Measurements from ENCODE around the gene CCDC124.
"Not testable (repeated sequence)": the region's sequence is repeated elsewhere in the genome, so short reads cannot be mapped to it uniquely, and the experiment has no call there.

The CCDC124 gene

DNA sequence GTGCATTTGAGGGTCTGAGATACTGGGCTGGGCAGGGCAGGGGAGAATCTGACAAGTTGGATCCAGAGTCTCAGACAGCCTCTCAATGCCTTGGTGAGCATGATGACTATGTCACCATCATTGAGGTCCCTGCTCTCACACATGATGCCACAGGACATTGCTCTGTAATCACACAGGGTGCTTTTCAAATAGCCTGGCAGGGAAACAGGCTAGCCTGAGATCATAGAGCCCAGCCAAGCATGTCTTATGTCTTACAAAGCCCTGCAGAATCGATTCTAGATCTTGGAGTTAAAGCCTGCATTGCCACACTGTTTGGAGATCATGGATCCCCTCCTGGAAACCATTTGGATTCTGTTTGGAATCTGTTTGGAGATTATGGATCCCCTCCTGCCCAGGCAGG, 39.4 kb downstream of the CCDC124 start:
- Mint-ChIP-seq H3K27me3 (peaks cover 22% of the 10 kb centered on the region), H3K4me3 (no peak overlapping the region), H3K4me1 (ENCODE audit: low read depth) (peaks cover 8% of the 10 kb centered on the region), H3K36me3 (ENCODE audit: low read depth) (no peaks in the 10 kb centered on the region), H3K9me3 (no peaks in the 10 kb centered on the region), H3K27ac (no peak overlapping the region)
- intact Hi-C loops (cut with micrococcal nuclease): loop anchor here (10.0 kb wide), 1 partner anchor 97 kb away; the partner anchor contains the start of gene SLC5A5

DNA sequence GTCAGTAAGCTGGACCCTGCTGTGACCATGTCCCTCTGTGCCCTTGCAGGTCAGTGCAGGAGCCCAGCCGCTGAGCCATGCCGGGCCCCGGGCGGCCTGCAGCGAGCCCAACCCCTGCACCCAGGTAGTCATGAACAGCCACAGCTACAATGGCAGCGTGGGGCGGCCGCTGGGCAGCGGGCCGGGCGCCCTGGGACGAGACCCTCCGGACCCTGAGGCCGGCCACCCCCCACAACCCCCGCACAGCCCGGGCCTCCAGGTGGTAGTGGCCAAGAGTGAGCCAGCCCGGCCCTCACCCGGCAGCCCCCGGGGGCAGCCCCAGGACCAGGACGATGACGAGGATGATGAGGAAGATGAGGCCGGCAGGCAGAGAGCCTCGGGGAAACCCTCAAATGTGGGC, 40.9 kb downstream of the CCDC124 start:
- intact Hi-C loops (cut with micrococcal nuclease): loop anchor here (10.0 kb wide), 1 partner anchor 99 kb away; the partner anchor contains the start of gene SLC5A5
- Mint-ChIP-seq H3K36me3 (ENCODE audit: low read depth) (no peaks in the 10 kb centered on the region), H3K4me3 (no peak overlapping the region), H3K4me1 (ENCODE audit: low read depth) (peaks cover 13% of the 10 kb centered on the region), H3K9me3 (no peaks in the 10 kb centered on the region), H3K27me3 (peaks cover 16% of the 10 kb centered on the region), H3K27ac (no peak overlapping the region)

DNA sequence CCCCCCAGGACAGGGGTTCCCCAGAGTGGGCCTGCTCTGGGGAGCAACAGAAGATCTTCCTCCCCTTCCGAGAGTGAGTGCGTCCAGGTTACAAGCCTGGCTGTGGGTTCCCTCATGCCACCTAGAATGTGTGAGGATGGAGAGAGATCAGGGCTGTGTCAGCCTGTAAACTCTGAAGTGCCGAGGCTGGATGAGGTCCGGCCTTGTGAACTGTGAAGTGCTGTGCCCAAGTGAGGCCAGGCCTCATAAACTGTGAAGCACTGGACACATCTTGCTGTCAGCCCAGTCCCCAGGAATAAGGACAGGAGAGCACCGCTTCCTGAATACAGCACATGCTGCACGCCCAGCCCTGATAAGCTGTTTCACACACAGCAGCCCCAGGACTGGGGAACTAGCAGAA, 41.7 kb downstream of the CCDC124 start:
- peaks cover 16% of the 10 kb centered on the region for H3K4me1 Mint-ChIP-seq (ENCODE audit: low read depth)
- intact Hi-C loops (cut with micrococcal nuclease): loop anchor here (10.0 kb wide), 1 partner anchor 100 kb away; the partner anchor contains the start of gene SLC5A5
- no peak overlapping the region for H3K4me3 Mint-ChIP-seq
- H3K27me3 Mint-ChIP-seq: peaks cover 16% of the 10 kb centered on the region
- no peaks in the 10 kb centered on the region for H3K36me3 Mint-ChIP-seq (ENCODE audit: low read depth)
- H3K9me3 Mint-ChIP-seq: no peaks in the 10 kb centered on the region
- no peak overlapping the region for H3K27ac Mint-ChIP-seq

DNA sequence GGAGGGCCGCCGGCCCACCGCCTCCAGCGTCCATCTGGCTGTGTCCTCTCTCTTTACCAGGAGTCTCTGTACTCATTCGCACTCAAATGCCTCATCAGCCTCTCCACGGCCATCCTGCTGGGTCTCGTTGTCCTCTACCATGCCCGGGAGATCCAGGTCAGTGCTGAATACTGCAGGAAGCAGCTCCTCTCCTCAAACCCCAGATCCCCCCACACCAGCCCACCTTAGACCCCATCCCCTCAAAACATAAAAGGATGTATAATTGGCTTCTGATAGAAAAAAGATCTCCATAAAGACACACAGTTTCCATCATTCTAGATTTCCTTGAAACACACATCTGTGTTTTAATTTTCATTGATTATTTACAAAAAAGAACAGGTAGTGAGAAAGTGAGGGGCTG, 42.2 kb downstream of the CCDC124 start:
- no peaks in the 10 kb centered on the region for H3K36me3 Mint-ChIP-seq (ENCODE audit: low read depth)
- H3K27me3 Mint-ChIP-seq: peaks cover 18% of the 10 kb centered on the region
- H3K4me1 Mint-ChIP-seq (ENCODE audit: low read depth): peaks cover 15% of the 10 kb centered on the region
- no peak overlapping the region for H3K27ac Mint-ChIP-seq
- H3K9me3 Mint-ChIP-seq: no peaks in the 10 kb centered on the region
- no peak overlapping the region for H3K4me3 Mint-ChIP-seq
- intact Hi-C loops (cut with micrococcal nuclease): loop anchor here (10.0 kb wide), 1 partner anchor 100 kb away; the partner anchor contains the start of gene SLC5A5

DNA sequence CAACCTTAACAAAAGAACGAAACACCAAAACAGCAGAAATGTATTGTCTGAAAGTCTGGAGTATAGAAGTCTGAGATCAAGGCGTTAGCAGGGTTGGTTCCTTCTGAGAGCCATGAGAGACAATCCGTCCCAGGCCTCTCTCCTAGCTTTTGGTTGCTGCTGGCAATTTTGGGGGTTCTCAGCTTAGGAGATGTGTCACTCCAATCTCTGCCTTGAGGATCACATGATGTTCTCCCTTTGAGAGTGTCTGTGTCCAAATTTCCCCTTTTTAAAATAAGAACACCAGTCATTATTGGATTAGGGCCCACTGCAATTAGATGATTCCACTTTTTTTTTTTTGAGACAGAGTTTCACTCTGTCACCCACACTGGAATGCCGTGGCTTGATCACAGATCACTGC, 44.2 kb downstream of the CCDC124 start:
- peaks cover 15% of the 10 kb centered on the region for H3K4me1 Mint-ChIP-seq (ENCODE audit: low read depth)
- no peak overlapping the region for H3K4me3 Mint-ChIP-seq
- H3K9me3 Mint-ChIP-seq: no peaks in the 10 kb centered on the region
- peaks cover 32% of the 10 kb centered on the region for H3K27me3 Mint-ChIP-seq
- intact Hi-C loops (cut with micrococcal nuclease): loop anchor here (10.0 kb wide), 1 partner anchor 102 kb away; the partner anchor contains the start of gene SLC5A5
- no peaks in the 10 kb centered on the region for H3K36me3 Mint-ChIP-seq (ENCODE audit: low read depth)
- peak overlapping the region; percentile 10 for H3K27ac Mint-ChIP-seq

DNA sequence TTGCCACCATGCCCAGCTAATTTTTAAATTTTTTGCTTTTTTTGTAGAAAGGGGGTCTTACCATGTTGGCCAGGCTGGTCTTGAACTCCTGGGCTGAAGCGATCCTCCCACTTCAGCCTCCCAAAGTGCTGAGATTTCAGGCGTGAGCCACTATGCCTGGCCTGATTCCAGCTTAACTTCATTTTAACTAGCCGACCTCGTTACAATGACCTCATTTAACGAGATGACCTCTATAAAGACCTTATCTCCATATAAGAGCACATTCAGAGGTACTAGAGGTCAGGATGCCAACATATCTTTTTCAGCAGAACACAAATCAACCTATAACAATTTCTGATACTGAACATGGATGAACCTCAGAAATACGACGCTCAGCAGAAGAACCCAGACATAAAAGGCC, 44.7 kb downstream of the CCDC124 start:
- H3K9me3 Mint-ChIP-seq: no peaks in the 10 kb centered on the region
- H3K27me3 Mint-ChIP-seq: peaks cover 36% of the 10 kb centered on the region
- H3K36me3 Mint-ChIP-seq (ENCODE audit: low read depth): no peaks in the 10 kb centered on the region
- intact Hi-C loops (cut with micrococcal nuclease): loop anchor here (10.0 kb wide), 1 partner anchor 103 kb away; the partner anchor contains the start of gene SLC5A5
- no peak overlapping the region for H3K4me3 Mint-ChIP-seq
- peak overlapping the region; percentile 10 for H3K27ac Mint-ChIP-seq
- peaks cover 15% of the 10 kb centered on the region for H3K4me1 Mint-ChIP-seq (ENCODE audit: low read depth)

- no peak overlapping the region for H3K27ac Mint-ChIP-seq
- no peaks in the 10 kb centered on the region for H3K36me3 Mint-ChIP-seq (ENCODE audit: low read depth)
- no peaks in the 10 kb centered on the region for H3K9me3 Mint-ChIP-seq
- intact Hi-C loops (cut with micrococcal nuclease): no loop called here
- H3K4me1 Mint-ChIP-seq (ENCODE audit: low read depth): peaks cover 15% of the 10 kb centered on the region
- H3K27me3 Mint-ChIP-seq: peaks cover 40% of the 10 kb centered on the region
- H3K4me3 Mint-ChIP-seq: no peak overlapping the region
Observed at GRCh38 chr19:17981611-17982010, 48.8 kb downstream of the CCDC124 start.

GRCh38 chr19:17982430-17982829, 49.6 kb downstream of the CCDC124 start:
- no peaks in the 10 kb centered on the region for H3K9me3 Mint-ChIP-seq
- peak overlapping the region; percentile 6 for H3K27ac Mint-ChIP-seq
- H3K4me1 Mint-ChIP-seq (ENCODE audit: low read depth): peaks cover 11% of the 10 kb centered on the region
- H3K27me3 Mint-ChIP-seq: peaks cover 45% of the 10 kb centered on the region
- intact Hi-C loops (cut with micrococcal nuclease): no loop called here
- H3K36me3 Mint-ChIP-seq (ENCODE audit: low read depth): no peaks in the 10 kb centered on the region
- no peak overlapping the region for H3K4me3 Mint-ChIP-seq

GRCh38 chr19:17985037-17985818, 52.4 kb downstream of the CCDC124 start:
- no peaks in the 10 kb centered on the region for H3K36me3 Mint-ChIP-seq (ENCODE audit: low read depth)
- H3K27me3 Mint-ChIP-seq: peaks cover 33% of the 10 kb centered on the region
- intact Hi-C loops (cut with micrococcal nuclease): no loop called here
- no peaks in the 10 kb centered on the region for H3K9me3 Mint-ChIP-seq
- no peaks in the 10 kb centered on the region for H3K4me1 Mint-ChIP-seq (ENCODE audit: low read depth)
- H3K27ac Mint-ChIP-seq: no peak overlapping the region
- no peak overlapping the region for H3K4me3 Mint-ChIP-seq

- H3K36me3 Mint-ChIP-seq (ENCODE audit: low read depth); H3K4me3 Mint-ChIP-seq; H3K9me3 Mint-ChIP-seq; intact Hi-C loops (cut with micrococcal nuclease); H3K27ac Mint-ChIP-seq; H3K4me1 Mint-ChIP-seq (ENCODE audit: low read depth): not testable (repeated sequence)
- peaks cover 22% of the 10 kb centered on the region for H3K27me3 Mint-ChIP-seq
Observed at GRCh38 chr19:17986569-17986968, 53.8 kb downstream of the CCDC124 start.

- Mint-ChIP-seq H3K27ac (no peak overlapping the region), H3K27me3 (peaks cover 10% of the 10 kb centered on the region), H3K4me3 (no peak overlapping the region), H3K9me3 (no peaks in the 10 kb centered on the region), H3K4me1 (ENCODE audit: low read depth) (no peaks in the 10 kb centered on the region), H3K36me3 (ENCODE audit: low read depth) (no peaks in the 10 kb centered on the region)
- intact Hi-C loops (cut with micrococcal nuclease): no loop called here
Observed at GRCh38 chr19:17988161-17988560, 55.3 kb downstream of the CCDC124 start.

- Mint-ChIP-seq H3K27me3 (peaks cover 13% of the 10 kb centered on the region), H3K9me3 (no peaks in the 10 kb centered on the region), H3K4me3 (no peak overlapping the region), H3K27ac (no peak overlapping the region), H3K36me3 (ENCODE audit: low read depth) (no peaks in the 10 kb centered on the region), H3K4me1 (ENCODE audit: low read depth) (no peaks in the 10 kb centered on the region)
- intact Hi-C loops (cut with micrococcal nuclease): no loop called here
Observed at GRCh38 chr19:17989425-17990094, 56.7 kb downstream of the CCDC124 start.

DNA sequence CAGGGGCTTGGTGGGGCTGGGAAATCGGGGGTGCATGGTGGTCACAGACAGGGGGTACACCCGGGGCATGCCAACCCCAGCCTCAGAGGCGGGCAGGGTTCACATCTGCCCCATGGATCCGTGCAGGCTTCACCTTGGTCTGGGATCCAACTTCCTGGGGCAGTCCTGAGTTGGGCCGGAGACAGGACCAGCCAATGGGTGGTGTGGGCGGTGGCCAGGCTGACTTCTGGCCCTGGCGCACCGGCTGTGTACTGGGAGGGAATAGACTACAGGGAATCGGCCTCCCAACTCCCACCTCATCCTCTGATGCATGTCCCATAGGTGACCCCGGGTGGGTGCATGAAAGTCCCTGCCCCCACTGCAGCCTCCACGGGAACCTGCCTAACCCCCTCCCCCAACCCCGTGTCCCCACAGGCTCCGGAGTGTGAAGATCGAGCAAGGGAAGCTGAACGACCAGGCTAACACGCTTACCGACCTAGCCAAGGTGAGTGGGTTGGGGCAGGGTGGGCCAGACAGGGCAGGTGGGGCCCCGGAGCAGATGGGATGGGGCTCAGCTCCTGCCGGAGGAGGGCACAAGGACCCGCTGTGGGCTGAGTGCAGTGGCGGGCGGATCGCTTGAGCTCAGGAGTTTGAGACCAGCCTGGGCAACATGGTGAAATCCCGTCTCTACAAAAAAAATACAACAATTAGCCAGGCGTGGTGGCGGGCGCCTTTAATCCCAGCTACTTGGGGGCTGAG, 60.4 kb downstream of the CCDC124 start:
- H3K4me1 Mint-ChIP-seq (ENCODE audit: low read depth): peaks cover 18% of the 10 kb centered on the region
- H3K27ac Mint-ChIP-seq: no peak overlapping the region
- intact Hi-C loops (cut with micrococcal nuclease): no loop called here
- no peak overlapping the region for H3K4me3 Mint-ChIP-seq
- H3K36me3 Mint-ChIP-seq (ENCODE audit: low read depth): no peaks in the 10 kb centered on the region
- no peaks in the 10 kb centered on the region for H3K9me3 Mint-ChIP-seq
- H3K27me3 Mint-ChIP-seq: peaks cover 16% of the 10 kb centered on the region

All from dendritic cell treated with granulocyte-macrophage colony-stimulating factor and Interleukin-4, amounts not matched to agents 40 ng/mL and 50 ng/mL, for 4 days (primary cell).